Esophagus squamous epithelium (tissue), 4 donors: ENCODE data around the gene STK4.
"Not testable (repeated sequence)": the region's sequence is repeated elsewhere in the genome, so short reads cannot be mapped to it uniquely, and the experiment has no call there.

Experiments
- POLR2A ChIP-seq, 4 donors: fragments of 450-650 bp; IDR thresholded peaks; one replicate each; pipeline ENCODE4 v1.6.1; 2017; ENCODE audit warnings: antibody characterized with exemption in 4 of 4, mild to moderate bottlenecking in 4 of 4, moderate library complexity in 3 of 4
- TF ChIP-seq, protein P1 (sequence below), 6 experiments: fragments of 450-650 bp in 4 of 6; fragments of 200-600 bp in 2 of 6; sonication (generic) in 2 of 6; IDR thresholded peaks; one replicate each; pipeline ENCODE4 v1.5.1; 2016 to 2019; ENCODE audit warnings: antibody characterized with exemption in 6 of 6, mild to moderate bottlenecking in 4 of 6, moderate library complexity in 4 of 6

DNA sequence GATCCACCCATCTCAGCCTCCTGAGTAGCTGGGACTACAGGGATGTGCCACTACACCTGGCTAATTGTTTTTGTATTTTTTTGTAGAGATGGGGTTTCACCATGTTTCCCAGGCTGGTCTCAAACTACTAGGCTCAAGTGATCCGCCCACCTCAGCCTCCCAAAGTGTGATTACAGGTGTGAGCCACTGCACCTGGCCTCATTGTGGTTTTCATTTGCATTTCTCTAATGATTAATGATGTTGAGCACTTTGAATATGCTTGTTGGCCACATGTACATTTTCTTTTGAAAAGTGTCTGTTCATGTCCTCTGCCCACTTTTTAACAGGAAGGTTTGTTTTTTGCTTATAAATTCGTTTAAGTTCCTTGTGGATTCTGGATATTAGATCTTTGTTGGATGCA lies 96.8 kb downstream of the STK4 start:
- TF ChIP-seq POLR2A (IDR thresholded peaks at IDR 0.05): not testable (repeated sequence)
- TF ChIP-seq, protein P1, sequence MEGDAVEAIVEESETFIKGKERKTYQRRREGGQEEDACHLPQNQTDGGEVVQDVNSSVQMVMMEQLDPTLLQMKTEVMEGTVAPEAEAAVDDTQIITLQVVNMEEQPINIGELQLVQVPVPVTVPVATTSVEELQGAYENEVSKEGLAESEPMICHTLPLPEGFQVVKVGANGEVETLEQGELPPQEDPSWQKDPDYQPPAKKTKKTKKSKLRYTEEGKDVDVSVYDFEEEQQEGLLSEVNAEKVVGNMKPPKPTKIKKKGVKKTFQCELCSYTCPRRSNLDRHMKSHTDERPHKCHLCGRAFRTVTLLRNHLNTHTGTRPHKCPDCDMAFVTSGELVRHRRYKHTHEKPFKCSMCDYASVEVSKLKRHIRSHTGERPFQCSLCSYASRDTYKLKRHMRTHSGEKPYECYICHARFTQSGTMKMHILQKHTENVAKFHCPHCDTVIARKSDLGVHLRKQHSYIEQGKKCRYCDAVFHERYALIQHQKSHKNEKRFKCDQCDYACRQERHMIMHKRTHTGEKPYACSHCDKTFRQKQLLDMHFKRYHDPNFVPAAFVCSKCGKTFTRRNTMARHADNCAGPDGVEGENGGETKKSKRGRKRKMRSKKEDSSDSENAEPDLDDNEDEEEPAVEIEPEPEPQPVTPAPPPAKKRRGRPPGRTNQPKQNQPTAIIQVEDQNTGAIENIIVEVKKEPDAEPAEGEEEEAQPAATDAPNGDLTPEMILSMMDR (IDR thresholded peaks at IDR 0.05): not testable (repeated sequence)
